ENCODE data around the gene AGAP1.

Gene AGAP1

GRCh38 chr2:235606004-235606715 is 112.3 kb downstream of the AGAP1 start:
- TF ChIP-seq POLR2AphosphoS5 (IDR thresholded peaks at IDR 0.05; ENCODE audit: low read depth, low read length) (no peak), FOXP2 (optimal IDR thresholded peaks at IDR 0.05; ENCODE audit: borderline replicate concordance, extremely low read depth, extremely low read length, insufficient read depth) (no peak), TAF1 (IDR thresholded peaks at IDR 0.05; ENCODE audit: borderline replicate concordance, insufficient read depth, low read length) (no peak), SIN3A (IDR thresholded peaks at IDR 0.05; ENCODE audit: borderline replicate concordance, insufficient read depth, low read length) (no peak)
- TF ChIP-seq, protein P1, sequence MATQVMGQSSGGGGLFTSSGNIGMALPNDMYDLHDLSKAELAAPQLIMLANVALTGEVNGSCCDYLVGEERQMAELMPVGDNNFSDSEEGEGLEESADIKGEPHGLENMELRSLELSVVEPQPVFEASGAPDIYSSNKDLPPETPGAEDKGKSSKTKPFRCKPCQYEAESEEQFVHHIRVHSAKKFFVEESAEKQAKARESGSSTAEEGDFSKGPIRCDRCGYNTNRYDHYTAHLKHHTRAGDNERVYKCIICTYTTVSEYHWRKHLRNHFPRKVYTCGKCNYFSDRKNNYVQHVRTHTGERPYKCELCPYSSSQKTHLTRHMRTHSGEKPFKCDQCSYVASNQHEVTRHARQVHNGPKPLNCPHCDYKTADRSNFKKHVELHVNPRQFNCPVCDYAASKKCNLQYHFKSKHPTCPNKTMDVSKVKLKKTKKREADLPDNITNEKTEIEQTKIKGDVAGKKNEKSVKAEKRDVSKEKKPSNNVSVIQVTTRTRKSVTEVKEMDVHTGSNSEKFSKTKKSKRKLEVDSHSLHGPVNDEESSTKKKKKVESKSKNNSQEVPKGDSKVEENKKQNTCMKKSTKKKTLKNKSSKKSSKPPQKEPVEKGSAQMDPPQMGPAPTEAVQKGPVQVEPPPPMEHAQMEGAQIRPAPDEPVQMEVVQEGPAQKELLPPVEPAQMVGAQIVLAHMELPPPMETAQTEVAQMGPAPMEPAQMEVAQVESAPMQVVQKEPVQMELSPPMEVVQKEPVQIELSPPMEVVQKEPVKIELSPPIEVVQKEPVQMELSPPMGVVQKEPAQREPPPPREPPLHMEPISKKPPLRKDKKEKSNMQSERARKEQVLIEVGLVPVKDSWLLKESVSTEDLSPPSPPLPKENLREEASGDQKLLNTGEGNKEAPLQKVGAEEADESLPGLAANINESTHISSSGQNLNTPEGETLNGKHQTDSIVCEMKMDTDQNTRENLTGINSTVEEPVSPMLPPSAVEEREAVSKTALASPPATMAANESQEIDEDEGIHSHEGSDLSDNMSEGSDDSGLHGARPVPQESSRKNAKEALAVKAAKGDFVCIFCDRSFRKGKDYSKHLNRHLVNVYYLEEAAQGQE (IDR thresholded peaks at IDR 0.05; ENCODE audit: insufficient read depth in 1 of 2, low read depth in 2 of 2, low read length in 2 of 2): no peak

- TF ChIP-seq, protein P1 (IDR thresholded peaks at IDR 0.05; ENCODE audit: insufficient read depth in 1 of 2, low read depth in 2 of 2, low read length in 2 of 2): no peak
- TF ChIP-seq TAF1 (IDR thresholded peaks at IDR 0.05; ENCODE audit: borderline replicate concordance, insufficient read depth, low read length): no peak
- no peak for TF ChIP-seq SIN3A (IDR thresholded peaks at IDR 0.05; ENCODE audit: borderline replicate concordance, insufficient read depth, low read length)
- TF ChIP-seq FOXP2 (optimal IDR thresholded peaks at IDR 0.05; ENCODE audit: borderline replicate concordance, extremely low read depth, extremely low read length, insufficient read depth): no peak
- TF ChIP-seq POLR2AphosphoS5 (IDR thresholded peaks at IDR 0.05; ENCODE audit: low read depth, low read length): no peak
Measured at GRCh38 chr2:235607546-235608199, 113.8 kb downstream of the AGAP1 start.

DNA sequence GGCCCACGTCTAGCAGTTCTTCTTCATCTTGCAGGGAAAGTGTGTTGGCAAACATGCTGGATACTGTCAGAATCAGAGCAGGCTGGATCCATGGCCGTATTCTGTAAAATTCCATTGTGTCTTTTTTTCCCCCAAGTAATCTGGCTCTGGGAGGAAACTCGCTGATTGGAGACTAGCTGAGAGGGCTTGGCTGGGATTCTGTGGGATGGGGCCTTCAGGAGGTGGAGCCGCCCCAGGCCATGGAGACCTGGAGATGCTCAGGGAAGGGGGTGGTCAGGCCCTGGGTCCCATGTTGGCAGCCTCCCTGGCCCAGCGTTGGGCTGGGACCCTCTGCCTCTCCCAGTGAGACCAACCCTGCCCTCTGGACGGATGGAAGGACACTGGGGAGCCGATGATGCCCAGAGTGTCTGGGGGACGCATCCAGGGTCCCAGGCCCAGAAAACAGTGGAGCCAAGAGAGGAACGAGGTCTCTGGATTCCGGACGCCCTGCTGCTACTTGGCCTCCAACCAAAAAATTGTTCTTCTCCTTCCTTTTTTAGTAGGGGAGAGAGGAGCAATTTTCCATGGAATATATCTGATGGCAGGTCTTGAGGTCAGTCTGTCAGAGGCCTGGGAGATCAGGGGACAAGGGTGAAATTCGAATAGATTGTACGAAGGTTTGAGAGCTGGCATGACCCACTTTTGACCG is 114.5 kb downstream of the AGAP1 start:
- TF ChIP-seq, protein P1 (IDR thresholded peaks at IDR 0.05; ENCODE audit: insufficient read depth in 1 of 2, low read depth in 2 of 2, low read length in 2 of 2): no peak
- TF ChIP-seq TAF1 (IDR thresholded peaks at IDR 0.05; ENCODE audit: borderline replicate concordance, insufficient read depth, low read length) (no peak), FOXP2 (optimal IDR thresholded peaks at IDR 0.05; ENCODE audit: borderline replicate concordance, extremely low read depth, extremely low read length, insufficient read depth) (no peak), SIN3A (IDR thresholded peaks at IDR 0.05; ENCODE audit: borderline replicate concordance, insufficient read depth, low read length) (no peak), POLR2AphosphoS5 (IDR thresholded peaks at IDR 0.05; ENCODE audit: low read depth, low read length) (no peak)

DNA sequence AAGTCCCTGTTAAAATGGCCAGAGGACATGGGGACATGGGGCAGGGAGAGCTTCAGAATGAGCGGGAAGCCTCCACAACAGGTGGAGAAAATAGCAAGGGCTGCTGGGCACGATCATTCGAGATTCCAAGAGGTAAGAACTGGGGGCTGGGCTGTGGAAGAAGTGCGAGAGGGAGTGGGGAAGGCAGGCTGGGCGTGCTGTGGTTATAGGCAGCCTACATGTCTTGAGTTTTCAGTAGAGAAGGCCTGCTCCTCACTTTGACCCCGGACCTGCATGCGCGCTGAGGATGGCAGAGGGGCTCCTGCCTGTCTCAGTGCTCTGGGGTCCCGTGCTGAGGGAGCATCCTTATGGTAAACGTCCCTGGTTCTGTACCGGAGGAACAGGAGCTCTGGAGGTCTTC is 115.5 kb downstream of the AGAP1 start:
- TF ChIP-seq SIN3A (IDR thresholded peaks at IDR 0.05; ENCODE audit: borderline replicate concordance, insufficient read depth, low read length): no peak
- TF ChIP-seq TAF1 (IDR thresholded peaks at IDR 0.05; ENCODE audit: borderline replicate concordance, insufficient read depth, low read length): no peak
- TF ChIP-seq POLR2AphosphoS5 (IDR thresholded peaks at IDR 0.05; ENCODE audit: low read depth, low read length): no peak
- TF ChIP-seq, protein P1 (IDR thresholded peaks at IDR 0.05; ENCODE audit: insufficient read depth in 1 of 2, low read depth in 2 of 2, low read length in 2 of 2): no peak
- TF ChIP-seq FOXP2 (optimal IDR thresholded peaks at IDR 0.05; ENCODE audit: borderline replicate concordance, extremely low read depth, extremely low read length, insufficient read depth): no peak
